Nephron (organoid): ENCODE data around the gene KSR1.
"Not testable (repeated sequence)": the region's sequence is repeated elsewhere in the genome, so short reads cannot be mapped to it uniquely, and the experiment has no call there.

Source experiments
- H3K27ac Mint-ChIP-seq, 3 experiments: 2 replicates each; pipeline ENCODE4 v1.8.0; 2020; ENCODE audit warnings: mixed read lengths in 3 of 3, mild to moderate bottlenecking in 2 of 3, moderate library complexity in 1 of 3
- H3K27me3 Mint-ChIP-seq: 2 replicates; pipeline ENCODE4 v1.8.0; 2021; ENCODE audit warnings: low read depth, mild to moderate bottlenecking, moderate library complexity, mixed read lengths
- H3K36me3 Mint-ChIP-seq: 2 replicates; pipeline ENCODE4 v1.8.0; 2020; ENCODE audit warnings: low read depth, mixed read lengths
- H3K4me1 Mint-ChIP-seq: 2 replicates; pipeline ENCODE4 v1.8.0; 2020; ENCODE audit warnings: mixed read lengths
- H3K4me3 Mint-ChIP-seq, 3 experiments: 2 replicates each; pipeline ENCODE4 v1.8.0; 2020; ENCODE audit warnings: mild to moderate bottlenecking in 3 of 3, mixed read lengths in 3 of 3, moderate library complexity in 2 of 3
- H3K9me3 Mint-ChIP-seq: 2 replicates; pipeline ENCODE4 v1.8.0; 2020; ENCODE audit warnings: mixed read lengths
- CTCF ChIP-seq, 3 experiments: fragments of 200-600 bp; sonication (generic); IDR thresholded peaks; one replicate each; pipeline ENCODE4 v1.5.0; 2021; ENCODE audit warnings: antibody characterized with exemption in 3 of 3; ENCODE audit not compliant: unreplicated experiment in 3 of 3

KSR1 gene

DNA sequence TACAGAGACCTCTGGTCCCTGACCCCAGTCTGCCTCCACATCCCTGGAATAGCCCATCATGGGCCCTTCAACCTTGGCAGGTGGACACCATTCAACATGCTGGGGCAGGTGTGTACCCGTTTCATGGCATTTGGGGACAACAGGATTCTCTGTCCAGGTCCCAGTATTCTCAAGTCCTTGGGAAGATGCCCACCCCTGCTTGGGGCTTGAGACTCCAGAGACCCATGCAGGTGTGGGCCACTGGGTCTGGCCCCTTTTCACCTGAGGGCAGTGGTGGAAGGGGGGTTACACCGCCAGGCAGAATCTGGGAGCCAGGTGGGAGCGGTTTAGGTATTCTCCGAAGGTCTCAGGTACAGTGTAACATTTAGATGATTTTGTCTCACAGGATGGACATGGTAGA lies 37.1 kb upstream of the KSR1 start:
- no peak overlapping the region for H3K4me3 Mint-ChIP-seq
- no peaks in the 10 kb centered on the region for H3K9me3 Mint-ChIP-seq
- TF ChIP-seq CTCF (IDR thresholded peaks at IDR 0.05; ENCODE audit: unreplicated experiment in 3 of 3) = no peak
- H3K27ac Mint-ChIP-seq = no peak overlapping the region
- H3K4me1 Mint-ChIP-seq = no peaks in the 10 kb centered on the region
- H3K36me3 Mint-ChIP-seq = no peaks in the 10 kb centered on the region
- H3K27me3 Mint-ChIP-seq = peaks cover 9% of the 10 kb centered on the region

DNA sequence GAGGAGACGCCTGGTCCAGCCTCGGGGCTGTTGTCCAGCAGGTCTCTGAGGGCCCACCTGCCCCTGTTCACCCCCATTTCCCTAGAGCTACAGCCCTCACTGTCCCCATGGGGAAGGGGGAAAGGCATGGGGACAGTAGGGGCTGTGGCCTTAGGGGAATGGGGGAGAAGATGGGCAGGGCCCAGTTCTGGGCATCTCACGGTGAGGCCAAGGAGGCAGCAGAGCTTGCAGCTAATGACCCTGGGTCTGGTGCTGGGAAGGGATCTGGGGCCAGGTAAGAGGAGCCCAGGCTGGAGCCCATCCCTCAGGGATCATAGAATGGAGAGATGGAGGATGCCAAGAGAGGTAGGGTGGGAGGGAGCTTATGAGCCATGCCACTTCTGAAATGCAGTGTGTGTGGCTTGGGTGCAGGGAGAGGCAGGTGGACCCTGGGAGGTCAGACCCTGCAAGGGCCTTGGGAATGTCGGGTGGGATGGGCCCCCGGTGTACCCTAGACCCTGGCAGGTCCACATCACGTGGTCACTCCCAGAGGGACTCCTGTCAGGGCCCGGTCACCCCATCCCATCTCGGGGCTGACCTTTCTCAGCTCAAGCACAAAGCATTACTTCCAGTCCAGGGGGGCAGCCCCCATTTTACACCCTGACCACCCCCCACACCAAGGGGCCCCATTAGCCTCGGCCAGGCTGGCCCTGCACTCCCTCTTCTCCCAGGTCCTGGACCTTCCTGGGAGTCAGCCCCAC lies 35.9 kb upstream of the KSR1 start:
- Mint-ChIP-seq H3K27ac (no peak overlapping the region), H3K9me3 (no peaks in the 10 kb centered on the region), H3K4me1 (no peaks in the 10 kb centered on the region), H3K36me3 (no peaks in the 10 kb centered on the region), H3K4me3 (no peak overlapping the region), H3K27me3 (peaks cover 9% of the 10 kb centered on the region)
- no peak for TF ChIP-seq CTCF (IDR thresholded peaks at IDR 0.05; ENCODE audit: unreplicated experiment in 3 of 3)

DNA sequence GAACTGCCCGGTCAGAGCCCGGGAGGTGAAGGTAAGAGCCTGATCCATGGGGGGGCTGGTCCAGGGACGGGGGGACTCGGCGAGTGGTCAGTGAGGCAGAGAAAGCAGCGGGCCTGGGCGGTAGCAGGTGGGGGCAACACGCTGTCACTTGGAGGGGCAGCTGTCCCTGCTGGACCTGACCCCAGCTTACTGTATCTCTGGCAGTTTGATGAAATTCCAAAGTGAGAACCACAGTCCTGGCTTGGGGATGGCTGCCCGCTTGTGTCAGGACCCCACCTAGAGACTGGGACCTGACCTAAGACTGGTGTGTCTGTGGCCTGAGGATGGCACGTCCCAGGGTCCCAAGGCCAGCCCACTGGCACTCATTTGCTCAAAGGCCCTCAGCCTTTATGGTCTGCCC lies 35.1 kb upstream of the KSR1 start:
- Mint-ChIP-seq H3K4me3 (no peak overlapping the region), H3K27ac (no peak overlapping the region), H3K4me1 (no peaks in the 10 kb centered on the region), H3K9me3 (no peaks in the 10 kb centered on the region), H3K27me3 (peaks cover 9% of the 10 kb centered on the region), H3K36me3 (no peaks in the 10 kb centered on the region)
- TF ChIP-seq CTCF (IDR thresholded peaks at IDR 0.05; ENCODE audit: unreplicated experiment in 3 of 3) = no peak

DNA sequence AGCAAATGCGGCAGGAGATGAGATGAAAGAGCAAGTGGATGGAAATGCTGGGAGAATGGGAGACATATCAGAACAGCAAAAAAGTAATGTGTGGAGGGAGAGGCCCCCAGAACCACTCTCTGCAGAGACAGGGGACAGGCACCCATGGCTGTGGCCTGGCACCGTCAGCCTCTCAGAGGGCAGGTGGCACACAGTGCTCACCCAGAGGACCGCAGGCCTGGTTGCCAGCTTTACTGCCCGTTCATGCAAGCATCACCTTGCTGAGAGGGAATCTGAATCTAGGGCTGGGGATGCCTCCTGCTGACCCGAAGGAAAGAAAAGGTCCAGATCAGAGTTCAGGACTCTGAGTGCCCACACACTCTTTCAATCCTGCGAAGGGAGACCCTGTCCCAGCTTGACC lies 34.6 kb upstream of the KSR1 start:
- not testable (repeated sequence) for H3K27ac Mint-ChIP-seq, H3K27me3 Mint-ChIP-seq, H3K36me3 Mint-ChIP-seq, H3K4me1 Mint-ChIP-seq, H3K9me3 Mint-ChIP-seq, H3K4me3 Mint-ChIP-seq

DNA sequence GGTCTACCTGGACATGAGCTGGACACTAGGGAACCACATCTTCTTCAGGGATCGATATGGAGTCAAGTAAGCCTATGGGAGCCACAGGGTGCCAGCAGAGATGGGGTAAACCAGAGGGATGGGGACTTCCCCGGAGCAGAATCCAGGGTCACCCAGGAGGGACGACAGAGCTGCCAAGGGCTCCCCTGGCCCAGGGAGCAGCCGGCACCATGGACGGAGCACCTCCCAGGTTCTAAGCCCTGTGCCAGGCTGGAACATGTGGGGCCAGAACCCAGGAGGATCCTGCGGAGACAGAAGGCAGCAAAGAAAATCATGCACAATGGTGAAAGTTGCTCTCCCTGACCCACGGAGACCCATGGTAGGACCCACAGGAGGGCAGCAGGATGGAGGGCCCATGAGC lies 33.6 kb upstream of the KSR1 start:
- Mint-ChIP-seq H3K4me3 (no peak overlapping the region), H3K27me3 (peaks cover 9% of the 10 kb centered on the region), H3K36me3 (no peaks in the 10 kb centered on the region), H3K4me1 (no peaks in the 10 kb centered on the region), H3K9me3 (no peaks in the 10 kb centered on the region), H3K27ac (no peak overlapping the region)
- no peak for TF ChIP-seq CTCF (IDR thresholded peaks at IDR 0.05; ENCODE audit: unreplicated experiment in 3 of 3)

DNA sequence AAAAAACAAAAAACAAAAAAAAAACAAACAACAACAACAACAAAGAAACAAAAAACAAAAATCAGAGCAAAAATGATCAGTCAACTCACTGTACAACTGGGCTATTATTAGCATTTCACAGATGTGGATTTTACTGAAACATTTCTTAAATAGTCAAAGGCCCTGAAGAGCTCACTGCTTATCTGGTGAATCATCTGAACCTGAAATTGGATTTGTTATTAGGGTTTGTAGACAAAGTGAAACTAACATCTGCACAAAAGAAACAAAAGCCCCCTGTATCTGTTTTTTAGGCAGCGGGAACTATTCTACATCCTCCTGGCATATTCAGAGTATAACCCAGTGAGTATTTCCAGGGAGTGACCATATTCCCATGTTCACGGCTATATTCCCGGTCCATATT lies 32.6 kb upstream of the KSR1 start:
- Mint-ChIP-seq H3K4me1 (no peaks in the 10 kb centered on the region), H3K27ac (no peak overlapping the region), H3K9me3 (peaks cover 1% of the 10 kb centered on the region), H3K36me3 (no peaks in the 10 kb centered on the region), H3K27me3 (peaks cover 6% of the 10 kb centered on the region), H3K4me3 (no peak overlapping the region)
- TF ChIP-seq CTCF (IDR thresholded peaks at IDR 0.05; ENCODE audit: unreplicated experiment in 3 of 3) = no peak
